Stimulated activated CD4-positive, alpha-beta T cell treated with anti-CD3 and anti-CD28 coated beads, Interleukin-1b, Interleukin-23, amount 100 ng/mL, for 24 hours (primary cell): Measurements from ENCODE around the gene FZD8.

Source experiments
- DNase-seq, 4 experiments: peaks; one replicate each; pipeline ENCODE4 v3.0.0-alpha.2; 2020; ENCODE audit warnings: low read depth in 4 of 4, low spot score in 1 of 4

FZD8 gene

GRCh38 chr10:35640951-35641675 lies 983 bp downstream of the FZD8 start:
- DNase-seq: no peak

DNA sequence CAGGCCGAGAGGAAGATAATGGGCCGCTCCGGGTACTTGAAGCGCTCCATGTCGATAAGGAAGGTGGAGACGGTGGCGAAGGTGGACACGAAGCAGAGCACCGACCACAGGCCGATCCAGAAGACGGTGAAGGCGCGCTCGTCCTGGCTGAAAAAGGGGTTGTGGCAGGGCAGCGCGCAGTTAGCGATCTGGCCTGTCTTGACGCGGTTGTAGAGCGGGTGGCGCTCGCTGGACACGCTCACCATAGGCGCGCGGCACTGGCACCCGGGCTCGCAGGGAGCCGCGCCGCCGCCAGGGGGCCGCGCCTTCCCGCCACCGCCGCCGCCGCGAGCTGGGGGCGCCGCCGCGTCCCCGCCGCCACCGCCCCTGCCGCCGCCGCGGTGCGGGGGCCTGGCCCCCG lies 1.6 kb downstream of the FZD8 start:
- DNase-seq: no peak

DNA sequence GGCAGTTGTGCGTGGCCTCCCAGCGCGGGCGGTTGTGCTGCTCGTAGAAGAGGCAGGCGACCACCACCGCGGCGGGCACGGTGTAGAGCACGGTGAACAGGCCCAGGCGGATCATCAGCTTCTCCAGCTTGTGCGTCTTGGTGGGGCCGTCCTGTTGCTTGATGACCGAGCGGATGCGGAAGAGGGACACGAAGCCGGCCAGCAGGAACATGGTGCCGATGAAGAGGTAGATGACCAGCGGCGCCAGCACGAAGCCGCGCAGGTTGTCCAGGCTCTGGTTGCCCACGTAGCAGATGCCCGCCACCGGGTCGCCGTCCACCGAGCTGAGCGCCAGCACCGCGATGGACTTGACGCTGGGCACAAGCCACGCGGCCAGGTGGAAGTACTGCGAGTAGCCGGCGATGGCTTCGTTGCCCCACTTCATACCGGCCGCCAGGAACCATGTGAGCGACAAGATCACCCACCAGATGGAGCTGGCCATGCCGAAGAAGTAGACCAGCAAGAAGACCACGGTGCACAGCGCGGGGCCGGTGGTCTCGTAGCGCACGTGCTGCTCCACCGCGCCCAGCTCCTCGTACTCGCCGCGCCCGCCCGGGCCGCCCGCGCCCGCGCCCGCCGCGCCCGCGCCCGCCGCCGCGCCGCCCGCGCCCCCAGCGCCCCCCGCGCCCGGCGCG lies 2.2 kb downstream of the FZD8 start:
- DNase-seq: no peak

GRCh38 chr10:35639021-35639727 lies 2.9 kb downstream of the FZD8 start:
- DNase-seq: no peak

DNA sequence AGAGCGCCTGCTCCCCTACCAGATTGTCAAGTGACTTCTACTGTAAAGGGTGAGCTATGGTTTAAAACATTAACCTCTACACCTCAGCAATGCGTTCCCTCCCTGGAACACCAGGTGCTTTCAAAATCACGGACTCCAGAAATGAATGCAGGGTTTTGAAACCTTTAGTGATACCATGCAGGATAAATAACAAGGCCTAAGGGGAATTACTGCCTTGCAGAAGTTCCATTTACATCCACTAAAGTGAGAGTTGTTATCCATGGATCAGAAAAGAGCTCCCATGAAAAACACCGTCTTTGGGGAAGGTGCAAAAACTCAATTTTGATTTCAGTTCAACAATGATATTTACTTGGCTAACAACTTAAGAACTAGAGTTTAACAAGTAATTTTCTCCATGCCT lies 4.0 kb downstream of the FZD8 start:
- no peak for DNase-seq

GRCh38 chr10:35637462-35637861 lies 4.6 kb downstream of the FZD8 start:
- DNase-seq: no peak

GRCh38 chr10:35636956-35637355 lies 5.1 kb downstream of the FZD8 start:
- no peak for DNase-seq

- no peak for DNase-seq
Measured at GRCh38 chr10:35635576-35635975, 6.5 kb downstream of the FZD8 start.

DNA sequence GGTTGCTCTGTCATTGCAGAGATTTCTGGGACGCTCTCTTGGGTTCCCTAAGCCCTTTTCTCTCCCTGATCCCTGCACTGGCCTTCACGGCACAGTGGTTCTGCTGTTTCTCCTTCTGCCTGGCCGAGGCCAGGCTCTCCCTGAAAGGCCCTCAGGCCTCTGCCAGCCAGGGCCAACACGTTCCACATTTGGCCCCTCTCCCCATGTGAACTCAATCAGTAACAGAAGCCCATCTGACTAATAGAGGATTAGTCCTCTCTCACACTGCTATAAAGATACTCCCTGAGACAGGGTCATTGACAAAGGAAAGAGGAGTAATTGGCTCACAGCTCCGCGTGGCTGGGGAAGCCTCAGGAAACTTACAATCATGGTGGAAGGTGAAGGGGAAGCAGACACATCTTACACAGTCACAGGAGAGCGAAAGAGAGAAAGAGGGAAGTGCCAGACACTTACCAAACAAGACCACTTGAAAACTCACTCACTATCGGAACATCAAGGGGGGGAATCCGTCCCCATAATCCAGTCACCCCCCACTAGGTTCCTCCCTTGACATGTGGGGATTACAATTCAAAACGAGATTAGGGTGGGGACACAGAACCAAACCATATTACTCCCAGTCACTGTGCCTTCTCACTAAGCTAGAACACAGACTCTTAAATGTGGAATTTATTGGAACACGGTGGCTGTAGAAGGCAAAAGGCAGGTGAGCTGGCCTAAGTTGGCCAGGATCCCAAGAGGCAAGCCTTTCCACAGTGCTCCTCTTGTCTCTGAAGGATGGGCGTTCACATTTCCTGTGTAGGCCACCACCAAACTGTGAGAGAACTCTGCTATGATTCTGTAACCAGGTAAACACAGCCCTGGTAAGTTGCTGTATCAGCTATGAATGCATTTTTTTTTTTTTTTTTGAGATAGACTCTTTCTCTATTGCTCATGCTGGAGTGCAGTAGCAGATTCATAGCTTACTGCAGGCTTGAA lies 8.8 kb downstream of the FZD8 start:
- DNase-seq: no peak

DNA sequence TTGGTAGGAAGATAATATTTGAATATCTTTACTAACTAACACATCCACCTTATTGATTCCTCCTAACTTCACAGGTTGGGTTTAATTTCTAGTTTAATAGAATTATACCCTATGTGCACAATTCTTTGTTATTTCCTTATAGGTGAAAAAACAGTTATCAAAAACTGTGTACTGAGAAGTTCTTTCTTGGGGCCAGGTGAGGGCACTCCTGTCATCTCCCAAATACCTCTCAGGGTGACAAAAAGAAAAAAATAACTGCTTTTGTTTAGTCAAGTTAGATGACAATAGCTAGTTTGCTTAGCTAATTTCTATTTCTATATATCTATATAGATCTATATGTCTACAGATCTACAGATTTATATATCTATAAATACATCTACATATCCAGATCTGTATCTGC lies 10.1 kb downstream of the FZD8 start:
- DNase-seq: no peak

GRCh38 chr10:35631404-35631803 lies 10.7 kb downstream of the FZD8 start:
- no peak for DNase-seq

DNA sequence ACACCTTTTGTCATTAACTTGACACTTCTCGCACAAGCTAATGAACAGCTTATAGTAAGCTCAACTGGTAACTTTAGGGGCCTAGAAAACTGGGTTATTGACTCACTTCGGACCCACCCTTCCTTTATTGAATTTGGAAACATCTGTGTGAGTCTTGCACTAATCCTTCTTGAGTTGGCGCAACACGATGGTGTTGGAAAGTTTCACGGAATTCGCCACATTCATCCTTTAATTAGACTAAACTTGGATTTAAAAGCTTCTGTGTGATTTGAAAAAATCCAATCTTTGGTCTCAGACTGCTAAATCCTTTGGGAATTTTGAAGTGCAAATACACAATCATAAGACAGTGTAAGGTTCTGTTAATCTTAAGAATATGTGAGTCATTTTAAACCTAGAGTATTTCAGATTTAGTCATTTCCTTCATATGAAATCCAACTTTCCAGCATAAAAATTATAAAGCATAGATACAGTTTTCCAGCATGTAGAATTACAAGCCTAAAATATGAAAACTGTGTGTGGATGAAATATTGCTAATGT lies 15.1 kb downstream of the FZD8 start:
- no peak for DNase-seq

GRCh38 chr10:35614312-35614711 lies 27.8 kb downstream of the FZD8 start:
- DNase-seq: no peak

GRCh38 chr10:35613597-35614226 lies 28.4 kb downstream of the FZD8 start:
- DNase-seq: no peak

DNA sequence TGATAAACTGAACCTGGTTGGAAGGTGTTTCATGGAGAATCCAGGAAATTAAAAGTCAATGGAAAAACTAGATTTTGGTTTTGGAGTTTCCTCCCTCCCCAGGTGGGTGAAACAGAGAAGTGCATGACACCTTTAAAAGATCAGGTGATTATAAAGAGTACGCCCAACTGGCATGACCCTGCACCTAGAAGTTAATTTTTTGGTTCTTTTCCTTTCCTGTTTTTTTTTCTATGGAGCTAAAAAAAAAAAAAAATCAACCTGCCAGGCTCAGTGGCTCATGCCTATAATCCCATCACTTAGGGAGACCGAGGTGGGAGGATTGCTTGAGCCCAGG lies 29.0 kb downstream of the FZD8 start:
- DNase-seq: no peak

- DNase-seq: no peak
Measured at GRCh38 chr10:35612385-35613106, 29.6 kb downstream of the FZD8 start.

GRCh38 chr10:35611750-35612149 lies 30.3 kb downstream of the FZD8 start:
- DNase-seq: no peak

DNA sequence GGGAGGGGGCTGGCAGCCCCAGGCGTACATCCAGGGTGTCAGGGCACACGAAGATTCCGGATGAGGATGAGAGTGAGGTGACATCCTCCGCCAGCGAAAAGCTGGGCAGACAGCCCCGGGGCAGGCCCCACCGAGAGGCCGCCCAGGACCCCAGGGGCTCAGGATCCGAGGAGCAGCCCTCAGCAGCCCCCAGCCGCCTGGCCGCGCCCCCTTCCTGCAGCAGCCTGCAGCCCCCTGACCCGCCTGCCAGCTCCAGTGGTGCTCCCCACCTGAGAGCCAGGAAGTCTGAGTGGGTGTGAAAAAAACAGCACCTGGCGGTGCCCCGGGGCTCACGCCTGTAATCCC lies 33.8 kb downstream of the FZD8 start:
- DNase-seq: no peak

- DNase-seq: no peak
Measured at GRCh38 chr10:35607475-35608327, 34.4 kb downstream of the FZD8 start.
